GM20000 (cell line): ENCODE results near the gene SNPH.
"Not testable (repeated sequence)": the region's sequence is repeated elsewhere in the genome, so short reads cannot be mapped to it uniquely, and the experiment has no call there.

Experiments used
- DNase-seq: peaks from one replicate; pipeline ENCODE4 v3.0.0; 2012; ENCODE audit warnings: low spot score
- TF ChIP-seq, protein P1 (sequence below): IDR thresholded peaks from 2 replicates; pipeline ENCODE4 v1.5.1; 2012; ENCODE audit warnings: mild to moderate bottlenecking, control low read depth; ENCODE audit errors: extremely low read depth, missing control alignments

SNPH gene, protein sequence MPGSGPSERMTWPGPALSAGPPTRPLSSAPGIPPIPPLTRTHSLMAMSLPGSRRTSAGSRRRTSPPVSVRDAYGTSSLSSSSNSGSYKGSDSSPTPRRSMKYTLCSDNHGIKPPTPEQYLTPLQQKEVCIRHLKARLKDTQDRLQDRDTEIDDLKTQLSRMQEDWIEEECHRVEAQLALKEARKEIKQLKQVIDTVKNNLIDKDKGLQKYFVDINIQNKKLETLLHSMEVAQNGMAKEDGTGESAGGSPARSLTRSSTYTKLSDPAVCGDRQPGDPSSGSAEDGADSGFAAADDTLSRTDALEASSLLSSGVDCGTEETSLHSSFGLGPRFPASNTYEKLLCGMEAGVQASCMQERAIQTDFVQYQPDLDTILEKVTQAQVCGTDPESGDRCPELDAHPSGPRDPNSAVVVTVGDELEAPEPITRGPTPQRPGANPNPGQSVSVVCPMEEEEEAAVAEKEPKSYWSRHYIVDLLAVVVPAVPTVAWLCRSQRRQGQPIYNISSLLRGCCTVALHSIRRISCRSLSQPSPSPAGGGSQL

DNA sequence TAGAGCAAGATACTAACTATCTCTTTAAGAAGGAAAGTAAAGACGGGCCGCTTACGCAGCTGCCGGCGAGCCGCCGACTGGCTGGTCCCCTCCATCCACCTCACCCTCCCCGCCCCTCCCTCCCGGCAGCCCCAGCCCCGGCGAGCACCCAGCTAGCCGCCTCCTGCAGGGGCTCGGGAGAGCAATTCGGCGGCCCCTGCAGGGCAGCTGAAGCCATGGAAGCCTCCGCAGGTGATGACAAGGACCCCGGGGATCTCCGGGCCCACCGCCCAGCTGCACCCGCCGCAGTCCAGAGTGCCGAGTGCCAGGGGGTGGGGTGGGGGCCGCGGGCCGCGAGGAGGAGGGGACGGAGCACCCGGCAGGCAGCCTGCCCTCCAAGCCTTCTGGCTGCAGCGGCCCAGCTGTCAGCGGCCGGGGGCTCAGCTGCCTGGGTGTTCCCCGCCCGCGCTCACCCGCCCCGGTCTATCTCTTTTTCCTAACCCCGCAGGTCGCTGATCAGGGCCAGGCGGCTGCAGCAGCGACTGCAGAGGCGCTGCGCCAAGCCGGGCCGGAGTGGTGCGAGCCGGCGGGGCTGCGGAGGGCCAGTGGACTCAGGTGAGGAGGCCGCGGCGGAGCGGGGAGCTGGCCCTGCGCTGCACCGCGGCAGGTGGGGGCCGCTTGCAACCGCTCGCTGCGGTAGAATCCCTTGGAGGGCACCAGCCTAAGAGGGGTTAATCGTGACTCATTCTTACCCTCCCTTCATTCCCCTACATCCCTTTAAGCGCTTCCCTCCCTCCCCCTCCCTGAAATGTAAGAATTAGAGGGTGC, at the start of gene SNPH:
TSS of gene SNPH (plus strand) at position 128 of the 807 bp plus-strand sequence. CDS start 29,946 bp downstream, outside the sequence.
- DNase-seq, result peak; percentile 80
- TF ChIP-seq, protein P1, sequence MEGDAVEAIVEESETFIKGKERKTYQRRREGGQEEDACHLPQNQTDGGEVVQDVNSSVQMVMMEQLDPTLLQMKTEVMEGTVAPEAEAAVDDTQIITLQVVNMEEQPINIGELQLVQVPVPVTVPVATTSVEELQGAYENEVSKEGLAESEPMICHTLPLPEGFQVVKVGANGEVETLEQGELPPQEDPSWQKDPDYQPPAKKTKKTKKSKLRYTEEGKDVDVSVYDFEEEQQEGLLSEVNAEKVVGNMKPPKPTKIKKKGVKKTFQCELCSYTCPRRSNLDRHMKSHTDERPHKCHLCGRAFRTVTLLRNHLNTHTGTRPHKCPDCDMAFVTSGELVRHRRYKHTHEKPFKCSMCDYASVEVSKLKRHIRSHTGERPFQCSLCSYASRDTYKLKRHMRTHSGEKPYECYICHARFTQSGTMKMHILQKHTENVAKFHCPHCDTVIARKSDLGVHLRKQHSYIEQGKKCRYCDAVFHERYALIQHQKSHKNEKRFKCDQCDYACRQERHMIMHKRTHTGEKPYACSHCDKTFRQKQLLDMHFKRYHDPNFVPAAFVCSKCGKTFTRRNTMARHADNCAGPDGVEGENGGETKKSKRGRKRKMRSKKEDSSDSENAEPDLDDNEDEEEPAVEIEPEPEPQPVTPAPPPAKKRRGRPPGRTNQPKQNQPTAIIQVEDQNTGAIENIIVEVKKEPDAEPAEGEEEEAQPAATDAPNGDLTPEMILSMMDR, result no peak

DNA sequence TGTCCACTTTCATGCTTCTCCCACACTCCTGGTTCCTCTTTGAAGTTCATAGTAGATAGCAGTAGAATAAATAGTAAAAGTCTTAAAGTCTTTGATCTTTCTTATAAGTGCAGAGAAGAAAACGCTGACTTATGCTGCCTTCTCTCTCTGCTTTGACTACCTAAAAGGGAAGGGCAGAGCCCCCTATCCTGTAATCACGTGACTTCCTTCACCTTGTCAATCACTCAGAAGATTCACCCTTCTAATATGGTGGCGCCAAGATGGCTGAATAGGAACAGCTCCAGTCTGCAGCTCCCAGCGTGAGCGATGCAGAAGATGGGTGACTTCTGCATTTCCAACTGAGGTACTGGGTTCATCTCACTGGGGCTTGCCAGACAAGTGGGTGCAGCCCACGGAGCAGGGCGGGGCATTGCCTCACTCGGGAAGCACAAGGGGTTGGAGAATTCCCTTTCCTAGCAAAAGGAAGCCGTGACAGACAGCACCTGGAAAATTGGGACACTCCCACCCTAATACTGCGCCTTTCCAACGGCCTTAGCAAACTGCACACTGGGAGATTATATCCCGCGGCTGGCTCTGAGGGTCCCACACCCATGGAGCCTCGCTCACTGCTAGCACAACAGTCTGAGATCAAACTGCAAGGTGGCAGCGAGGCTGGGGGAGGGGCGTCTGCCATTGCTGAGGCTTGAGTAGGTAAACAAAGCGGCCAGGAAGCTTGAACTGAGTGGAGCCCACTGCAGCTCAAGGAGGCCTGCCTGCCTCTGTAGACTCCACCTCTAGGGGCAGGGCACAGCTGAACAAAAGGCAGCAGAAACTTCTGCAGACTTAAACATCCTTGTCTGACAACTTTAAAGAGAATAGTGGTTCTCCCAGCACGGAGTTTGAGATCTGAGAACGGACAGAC, 49.3 kb upstream of the SNPH start:
- not testable (repeated sequence) for DNase-seq

DNA sequence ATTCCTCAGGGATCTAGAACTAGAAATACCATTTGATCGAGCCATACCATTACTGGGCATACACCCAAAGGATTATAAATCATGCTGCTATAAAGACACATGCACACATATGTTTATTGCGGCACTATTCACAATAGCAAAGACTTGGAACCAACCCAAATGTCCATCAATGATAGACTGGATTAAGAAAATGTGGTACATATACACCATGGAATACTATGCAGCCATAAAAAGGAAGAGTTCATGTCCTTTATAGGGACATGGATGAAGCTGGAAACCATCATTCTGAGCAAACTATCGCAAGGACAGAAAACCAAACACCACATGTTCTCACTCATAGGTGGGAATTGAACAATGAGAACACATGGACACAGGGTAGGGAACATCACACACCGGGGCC, 43.3 kb upstream of the SNPH start:
- not testable (repeated sequence) for DNase-seq

DNA sequence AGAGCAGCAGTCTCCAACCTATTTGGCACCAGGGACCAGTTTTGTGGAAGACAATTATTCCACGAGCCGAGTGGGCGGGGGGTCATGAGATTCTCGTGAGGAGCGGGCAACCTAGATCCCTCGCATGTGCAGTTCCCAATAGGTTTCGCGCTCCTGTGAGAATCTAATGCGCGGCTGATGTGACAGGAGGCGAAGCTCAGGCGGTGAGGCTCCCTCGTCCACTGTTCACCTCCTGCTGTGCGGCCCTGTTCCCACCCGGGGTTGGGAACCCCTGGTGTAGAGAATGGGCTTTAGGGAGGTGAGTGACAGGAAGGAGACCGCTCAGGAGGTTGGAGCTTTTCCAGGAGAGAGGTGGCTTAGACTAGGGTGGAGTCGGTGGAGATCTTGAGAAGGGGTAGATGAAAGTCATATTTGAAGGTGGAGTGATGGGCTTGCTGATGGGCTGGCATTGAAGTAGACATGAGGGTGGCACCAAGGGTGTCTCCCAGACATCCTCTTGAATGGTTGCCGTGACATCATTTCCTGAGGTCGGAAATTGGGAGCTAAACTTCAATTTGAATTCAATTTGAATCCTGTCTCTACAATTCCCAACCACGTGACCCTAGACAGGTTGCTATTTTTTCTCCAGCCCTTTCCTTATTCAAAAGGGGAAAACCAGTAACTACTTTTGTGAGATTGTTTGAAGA, 41.7 kb upstream of the SNPH start:
- no peak for DNase-seq
- TF ChIP-seq, protein P1, result no peak

DNA sequence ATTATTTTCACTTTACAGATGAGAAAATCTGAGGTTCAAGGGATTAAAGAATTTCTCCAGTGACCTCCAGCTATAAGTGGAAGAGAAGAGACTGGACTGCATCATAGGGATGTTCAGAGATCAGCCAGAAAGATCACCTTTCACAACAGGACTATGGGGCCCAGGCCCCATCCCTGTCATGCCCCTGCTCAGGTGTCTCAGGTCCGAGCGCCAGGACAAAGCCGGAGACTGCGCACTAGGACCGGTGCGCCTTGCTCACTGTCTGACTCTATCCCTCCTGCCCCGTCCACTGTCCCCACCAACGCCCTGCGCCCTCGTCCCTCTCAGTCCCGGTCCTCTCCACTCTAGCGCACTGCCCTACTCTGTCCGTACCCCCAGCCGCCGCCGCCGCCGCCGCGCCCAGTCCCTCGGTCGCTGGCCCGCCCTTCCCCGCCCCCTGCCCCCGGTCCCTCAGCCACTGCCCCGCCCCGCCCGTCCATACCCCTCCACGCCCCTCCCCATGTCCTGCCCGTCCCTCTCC, 40.8 kb upstream of the SNPH start:
- DNase-seq, result no peak
- TF ChIP-seq, protein P1, result no peak

DNA sequence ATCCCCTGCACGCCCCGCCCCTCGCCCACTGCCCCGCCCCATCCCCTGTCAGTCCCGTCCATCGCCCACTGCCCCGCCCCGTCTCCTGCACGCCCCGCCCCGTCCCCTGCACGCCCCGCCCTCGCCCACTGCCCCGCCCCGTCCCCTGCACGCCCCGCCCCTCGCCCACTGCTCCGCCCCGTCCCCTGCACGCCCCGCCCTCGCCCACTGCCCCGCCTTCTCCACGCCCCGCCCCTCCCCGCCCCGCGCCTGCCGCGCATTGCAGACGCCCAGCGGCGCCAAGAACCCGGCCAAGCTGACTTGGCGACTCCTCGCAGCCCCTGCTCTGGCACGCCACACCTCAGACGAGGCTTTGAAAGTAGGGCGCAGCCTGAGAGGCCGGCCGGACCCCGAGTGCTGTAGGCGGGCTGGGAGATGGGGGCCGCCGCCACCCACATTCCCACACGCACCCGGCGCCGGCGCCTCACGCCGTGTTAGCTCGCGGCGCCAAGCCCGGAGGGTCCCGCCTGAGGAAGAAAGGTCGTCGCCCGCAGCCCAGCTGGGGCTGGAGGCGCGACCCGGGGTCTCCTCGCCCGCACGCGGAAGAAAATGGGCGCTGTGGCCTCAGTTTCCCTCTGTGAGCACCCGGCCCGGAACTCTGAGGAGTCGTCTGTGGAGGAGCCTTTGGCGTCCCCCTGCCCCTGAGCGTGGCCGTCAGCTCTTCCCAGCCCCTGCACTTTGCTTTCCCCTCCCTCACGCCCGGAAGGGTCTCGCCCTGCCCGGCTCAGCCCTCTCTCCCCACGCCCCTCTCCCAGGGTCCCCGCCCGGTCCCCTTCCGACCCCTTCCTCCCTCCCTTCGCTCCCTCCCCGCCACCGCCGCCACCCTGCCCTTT, 40.1 kb upstream of the SNPH start, which contains the start of gene RAD21L1:
TSS of gene RAD21L1 (plus strand) at position 262 of the 872 bp plus-strand sequence. CDS start 2,410 bp downstream, outside the sequence.
- TF ChIP-seq, protein P1, result no peak
- peak; percentile 96 for DNase-seq

DNA sequence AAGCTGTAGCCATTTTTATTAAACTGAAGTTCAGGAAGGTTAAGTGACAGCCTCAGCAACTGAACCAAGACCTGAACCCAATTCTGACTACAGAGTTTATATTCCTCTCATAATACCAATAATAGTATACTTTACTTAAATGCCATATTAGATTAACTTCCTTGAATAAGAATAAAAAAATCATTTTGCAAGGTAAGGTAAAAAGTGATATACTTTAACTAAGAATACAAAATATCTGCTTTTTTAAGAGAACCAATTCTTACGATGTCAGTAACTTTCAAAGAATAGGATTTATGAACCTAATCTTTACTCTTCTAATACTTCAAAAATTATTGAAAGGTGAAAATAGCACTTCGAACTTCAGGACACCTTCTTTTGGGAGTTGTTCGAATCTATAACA, 36.6 kb upstream of the SNPH start:
- TF ChIP-seq, protein P1, result no peak
- DNase-seq, result no peak
